Cardiac fibroblast (primary cell): ENCODE data around the gene USP44.
A peak's percentile ranks its signal among the peaks of the same experiment; 100 is the strongest.

Source experiments
- DNase-seq, 2 donors: peaks; one replicate each; pipeline versions ENCODE4 v3.0.0 to v3.0.0-alpha.2; 2010; ENCODE audit warnings: low read depth in 2 of 2
- H3K4me3 ChIP-seq, 2 donors: replicated peaks in 1 of 2; 1 replicate in 1 of 2; 2 replicates in 1 of 2; pipeline ENCODE4 v1.5.1; 2011; ENCODE audit warnings: low read depth in 2 of 2, low read length in 2 of 2, mild to moderate bottlenecking in 2 of 2, moderate library complexity in 1 of 2
- CTCF ChIP-seq: IDR thresholded peaks from one replicate; pipeline ENCODE4 v1.5.1; 2011; ENCODE audit warnings: low read depth, mild to moderate bottlenecking, low read length, inconsistent platforms

Gene USP44

GRCh38 chr12:95557625-95558024 lies 6.3 kb upstream of the USP44 start:
- H3K4me3 ChIP-seq, result no peak overlapping the region
- no peak for TF ChIP-seq CTCF
- DNase-seq, result no peak

- TF ChIP-seq CTCF, result no peak
- no peak overlapping the region for H3K4me3 ChIP-seq
- DNase-seq, result no peak
Measured at GRCh38 chr12:95554532-95555071, 3.3 kb upstream of the USP44 start.

- no peak overlapping the region for H3K4me3 ChIP-seq
- DNase-seq, result no peak
- no peak for TF ChIP-seq CTCF
Measured at GRCh38 chr12:95553197-95553943, 2.1 kb upstream of the USP44 start.

GRCh38 chr12:95551913-95552516 lies 739 bp upstream of the USP44 start:
- no peak for TF ChIP-seq CTCF
- H3K4me3 ChIP-seq, result no peak overlapping the region
- no peak for DNase-seq

- TF ChIP-seq CTCF, result no peak
- H3K4me3 ChIP-seq, result no peak overlapping the region
- no peak for DNase-seq
Measured at GRCh38 chr12:95549392-95550084, 1.7 kb downstream of the USP44 start.

GRCh38 chr12:95548539-95549391 lies 2.5 kb downstream of the USP44 start:
- peak overlapping the region; percentile 3 to 49 for H3K4me3 ChIP-seq
- no peak for DNase-seq
- TF ChIP-seq CTCF, result no peak
